Activated CD8-positive, alpha-beta memory T cell treated with anti-CD3 and anti-CD28 coated beads for 4 hours (primary cell): ENCODE measurements around the gene DNAH6.

Experiments
- DNase-seq, 2 donors: peaks; one replicate each; pipeline ENCODE4 v3.0.0-alpha.2; 2020; ENCODE audit warnings: low read depth in 2 of 2

DNAH6 gene

GRCh38 chr2:84800194-84800805 lies 284.0 kb downstream of the DNAH6 start:
- no peak for DNase-seq

- DNase-seq = no peak
Observed at GRCh38 chr2:84801811-84802210, 285.5 kb downstream of the DNAH6 start.

GRCh38 chr2:84805250-84805958 lies 289.1 kb downstream of the DNAH6 start:
- no peak for DNase-seq

- DNase-seq = no peak
Observed at GRCh38 chr2:84807063-84807485, 290.8 kb downstream of the DNAH6 start.

GRCh38 chr2:84808279-84808678 lies 292.0 kb downstream of the DNAH6 start:
- no peak for DNase-seq

GRCh38 chr2:84811839-84812431 lies 295.6 kb downstream of the DNAH6 start:
- DNase-seq = no peak

- no peak for DNase-seq
Observed at GRCh38 chr2:84815146-84815545, 298.8 kb downstream of the DNAH6 start.

- DNase-seq = no peak
Observed at GRCh38 chr2:84816426-84817026, 300.2 kb downstream of the DNAH6 start.

- no peak for DNase-seq
Observed at GRCh38 chr2:84817239-84817655, 300.9 kb downstream of the DNAH6 start.

GRCh38 chr2:84821806-84822205 lies 305.5 kb downstream of the DNAH6 start:
- DNase-seq = no peak

- DNase-seq = no peak
Observed at GRCh38 chr2:84823229-84823628, 306.9 kb downstream of the DNAH6 start.

- no peak for DNase-seq
Observed at GRCh38 chr2:84823788-84824187, 307.5 kb downstream of the DNAH6 start.

GRCh38 chr2:84827978-84828575 lies 311.8 kb downstream of the DNAH6 start:
- DNase-seq = no peak

- no peak for DNase-seq
Observed at GRCh38 chr2:84829693-84830092, 313.4 kb downstream of the DNAH6 start.

GRCh38 chr2:84830095-84830494 lies 313.8 kb downstream of the DNAH6 start:
- no peak for DNase-seq

GRCh38 chr2:84830758-84831500 lies 314.6 kb downstream of the DNAH6 start:
- no peak for DNase-seq

- no peak for DNase-seq
Observed at GRCh38 chr2:84832772-84833461, 316.6 kb downstream of the DNAH6 start.

GRCh38 chr2:84833481-84834150 lies 317.3 kb downstream of the DNAH6 start:
- no peak for DNase-seq

- DNase-seq = no peak
Observed at GRCh38 chr2:84836215-84836614, 319.9 kb downstream of the DNAH6 start.

- DNase-seq = no peak
Observed at GRCh38 chr2:84838434-84839145, 322.3 kb downstream of the DNAH6 start.
